HepG2 (cell line): ENCODE data around the gene BGN. TPM values are rescaled to one million over a fixed set of nuclear protein-coding genes. Genes with fewer than 3 reads are reported as not detected.

Experiments used
- ATAC-seq: fragments of 200-7000 bp; cut with Tn5 transposase; 3 replicates; pipeline ENCODE4 v1.9.1; 2020; ENCODE audit warnings: mild to moderate bottlenecking, moderate library complexity
- BruUV-seq: library from RNA; stranded (reverse); fragments of 400-500 nt; replicated peaks from 2 replicates; lab custom pipeline; 2021; lab: Mats Ljungman, UMichigan
- CTCF ChIA-PET: fragments of 300-600 bp; formaldehyde crosslinking; extraction: SDS; loops from one replicate; lab custom pipeline; 2021; ENCODE audit warnings: low total read pairs, inconsistent platforms, low intra/inter-chr PET ratio; lab: Yijun Ruan, JAX
- POLR2A ChIA-PET: fragments of 350-600 bp; sonication (Branson Sonifier 250); formaldehyde crosslinking; loops from one replicate; lab custom pipeline; 2020; ENCODE audit warnings: antibody characterized with exemption, inconsistent platforms; lab: Yijun Ruan, JAX
- DNase-seq: peaks from one replicate; pipeline ENCODE4 v3.0.0-alpha.2; 2015; ENCODE audit warnings: low spot score
- FAIRE-seq: peaks from 3 replicates; lab custom pipeline; 2011; peaks lifted over from hg19 to GRCh38; lab: Jason Lieb, UNC
- H2AFZ ChIP-seq: one replicate; pipeline ENCODE4 v1.6.1; 2011; ENCODE audit warnings: low read length, inconsistent platforms
- H3K27ac ChIP-seq: fragments of 300-600 bp; 3 replicates; pipeline ENCODE4 v1.8.0; 2011; ENCODE audit warnings: mixed run types, mild to moderate bottlenecking, mixed read lengths, low read length, inconsistent platforms; ENCODE audit not compliant: insufficient read depth; ENCODE audit errors: extremely low read length
- H3K27me3 ChIP-seq, 2 experiments: fragments of 200-600 bp in 1 of 2; 2 replicates in 1 of 2; 3 replicates in 1 of 2; pipeline versions ENCODE4 v1.6.0 to v1.8.0; 2011; ENCODE audit warnings: low read length in 2 of 2, mild to moderate bottlenecking in 2 of 2, moderate library complexity in 2 of 2, inconsistent platforms in 1 of 2; ENCODE audit not compliant: insufficient read depth in 2 of 2, control insufficient read depth in 1 of 2
- H3K36me3 ChIP-seq, 2 experiments: fragments of 200-600 bp in 1 of 2; replicated peaks in 1 of 2; 2 replicates in 1 of 2; 3 replicates in 1 of 2; pipeline versions ENCODE4 v1.5.1 to v1.8.0; 2011; ENCODE audit warnings: low read length in 2 of 2, inconsistent platforms in 1 of 2; ENCODE audit not compliant: insufficient read depth in 2 of 2, control insufficient read depth in 1 of 2
- H3K4me1 ChIP-seq: 2 replicates; pipeline ENCODE4 v1.5.1; 2012; ENCODE audit warnings: low read length, inconsistent platforms; ENCODE audit not compliant: insufficient read depth
- H3K4me2 ChIP-seq: 2 replicates; pipeline ENCODE4 v1.6.0; 2011; ENCODE audit warnings: low read depth, low read length, inconsistent platforms
- H3K4me3 ChIP-seq, 3 experiments: fragments of 200-600 bp in 1 of 3; sonication (generic), shearing (Covaris generic) in 1 of 3; replicated peaks in 1 of 3; 2 replicates each; pipeline ENCODE4 v1.5.1; 2011 to 2016; ENCODE audit warnings: low read length in 3 of 3, inconsistent platforms in 2 of 3, low read depth in 2 of 3, mild to moderate bottlenecking in 2 of 3, control low read depth in 1 of 3, mixed read lengths in 1 of 3; ENCODE audit not compliant: insufficient read depth in 1 of 3
- H3K79me2 ChIP-seq: one replicate; pipeline ENCODE4 v1.6.1; 2011; ENCODE audit warnings: low read length, inconsistent platforms; ENCODE audit not compliant: insufficient read depth
- H3K9ac ChIP-seq: 2 replicates; pipeline ENCODE4 v1.6.0; 2011; ENCODE audit warnings: mild to moderate bottlenecking, low read depth, low read length, inconsistent platforms; ENCODE audit not compliant: insufficient read depth
- H3K9me3 ChIP-seq: 2 replicates; pipeline ENCODE4 v1.5.1; 2012; ENCODE audit warnings: mild to moderate bottlenecking, low read length
- H4K20me1 ChIP-seq: 2 replicates; pipeline ENCODE4 v1.6.0; 2011; ENCODE audit warnings: inconsistent platforms, mild to moderate bottlenecking, low read length, moderate library complexity; ENCODE audit not compliant: insufficient read depth
- ADNP ChIP-seq: sonication (generic); formaldehyde crosslinking; IDR thresholded peaks from 2 replicates; pipeline ENCODE4 v1.4.0; 2020; ENCODE audit warnings: missing genetic modification reagents
- CBX2 ChIP-seq, 2 experiments: fragments of 200-600 bp in 1 of 2; sonication (generic); formaldehyde crosslinking in 1 of 2; IDR thresholded peaks; 2 replicates each; pipeline versions ENCODE4 v1.7.0 to v1.8.1; 2018 to 2022; ENCODE audit warnings: low read depth in 2 of 2, low read length in 1 of 2, mild to moderate bottlenecking in 1 of 2, missing genetic modification reagents in 1 of 2
- CENPX ChIP-seq: sonication (generic); formaldehyde crosslinking; IDR thresholded peaks from 2 replicates; pipeline ENCODE4 v1.9.0; 2021; ENCODE audit warnings: mild to moderate bottlenecking, missing genetic modification reagents, moderate library complexity
- KAT2B ChIP-seq: fragments of 150-350 bp; IDR thresholded peaks from 2 replicates; pipeline ENCODE4 v1.6.1; 2014; ENCODE audit warnings: low read depth, low read length, borderline replicate concordance
- NBN ChIP-seq: fragments of 450-650 bp; conservative IDR thresholded peaks from 2 replicates; pipeline ENCODE4 v1.6.1; 2017
- PBX3 ChIP-seq: sonication (generic); formaldehyde crosslinking; IDR thresholded peaks from 2 replicates; pipeline ENCODE4 v1.8.1; 2023; ENCODE audit warnings: missing genetic modification reagents, inconsistent platforms, borderline replicate concordance
- PCBP2 ChIP-seq: fragments of 200-400 bp; formaldehyde crosslinking; optimal IDR thresholded peaks from 2 replicates; pipeline ENCODE3; 2018; ENCODE audit warnings: low read length, low read depth; ENCODE audit not compliant: poor library complexity, severe bottlenecking
- SMARCC2 ChIP-seq: fragments of 450-650 bp; IDR thresholded peaks from 2 replicates; pipeline ENCODE4 v1.6.1; 2017; ENCODE audit warnings: antibody characterized with exemption, mild to moderate bottlenecking
- SNAPC2 ChIP-seq: sonication (generic); formaldehyde crosslinking; IDR thresholded peaks from 2 replicates; pipeline ENCODE4 v1.8.1; 2022; ENCODE audit warnings: mild to moderate bottlenecking, missing genetic modification reagents
- STAT6 ChIP-seq: sonication (generic); formaldehyde crosslinking; IDR thresholded peaks from 2 replicates; pipeline ENCODE4 v1.4.0; 2020; ENCODE audit warnings: missing genetic modification reagents, mild to moderate bottlenecking, borderline replicate concordance
- ZNF224 ChIP-seq: sonication (generic); formaldehyde crosslinking; IDR thresholded peaks from 2 replicates; pipeline ENCODE4 v1.5.0; 2020; ENCODE audit warnings: mild to moderate bottlenecking, missing genetic modification reagents
- ZNF589 ChIP-seq: sonication (generic); formaldehyde crosslinking; conservative IDR thresholded peaks from 2 replicates; pipeline ENCODE4 v1.8.0; 2022; ENCODE audit warnings: mild to moderate bottlenecking, moderate library complexity, missing genetic modification reagents
- WGBS: methylation state at CpG from one replicate; pipeline ENCODE4 v1.1.6; 2017; ENCODE audit warnings: low lambda C conversion rate; 5-methylcytosine and 5-hydroxymethylcytosine counted together
- in situ Hi-C: cut with HindIII; loops from 2 replicates; pipeline ENCODE4 v1.10.0; 2017; ENCODE audit warnings: low pct_unique_long_range_greater_than_20kb; ENCODE audit not compliant: extremely low pct_ligation_motif_present
- intact Hi-C: fragments of 100-400 bp; cut with micrococcal nuclease; formaldehyde crosslinking; loops from one replicate; pipeline ENCODE4 v1.10.0; 2022; ENCODE audit not compliant: unreplicated experiment
- polyA plus RNA-seq, 8 experiments: library from polyadenylated mRNA; depleted of rRNA in 3 of 8; stranded (reverse) in 7 of 8; unstranded in 1 of 8; fragments of >200 nt; fragmentation: Illumina TruSeq in 4 of 8; extraction: Trizol in 4 of 8; gene quantifications; 2 replicates each; pipeline versions ENCODE4 v1.2.1 to v1.2.3, GENCODE V29; 2011 to 2016; ENCODE audit warnings: low read depth in 4 of 8, missing spikeins in 1 of 8, mixed read lengths in 1 of 8; ENCODE audit not compliant: insufficient read depth in 1 of 8
- total RNA-seq, 5 experiments: library from RNA; depleted of rRNA; stranded (reverse); fragments of >200 nt; fragmentation: Illumina TruSeq; extraction: Trizol; gene quantifications; 2 replicates each; pipeline ENCODE4 v1.2.3, GENCODE V29; 2016; ENCODE audit warnings: low read depth in 1 of 5
- TF ChIP-seq, protein P1 (sequence below): sonication (generic); formaldehyde crosslinking; IDR thresholded peaks from 2 replicates; pipeline ENCODE4 v1.9.0; 2021; ENCODE audit warnings: missing genetic modification reagents, borderline replicate concordance
- TF ChIP-seq, protein P2 (sequence below): sonication (generic); formaldehyde crosslinking; IDR thresholded peaks from 2 replicates; pipeline ENCODE4 v1.4.0; 2020; ENCODE audit warnings: missing genetic modification reagents
- TF ChIP-seq, protein P3 (sequence below), 2 experiments: fragments of 450-650 bp in 1 of 2; sonication (generic) in 1 of 2; formaldehyde crosslinking; IDR thresholded peaks; 2 replicates each; pipeline versions ENCODE4 v1.5.0 to v1.8.0; 2020 to 2022; ENCODE audit warnings: mild to moderate bottlenecking in 1 of 2, missing genetic modification reagents in 1 of 2

Gene BGN
- total and polyA plus RNA-seq, 2 of the 13 experiments (the other 11 are each of a cell fraction or from before 2014, with no cell fraction given): 0.18 to 0.63 TPM

GRCh38 chrX:153475271-153475670 lies 19.5 kb upstream of the BGN start:
- Histone ChIP-seq H3K36me3 (no peaks in the 10 kb centered on the region), H3K27me3 (peaks cover 2 to 5% of the 10 kb centered on the region in 2 experiments; a peak in 2 of 5 replicates), H3K27ac (no peak overlapping the region), H2AFZ (no peak overlapping the region), H3K4me3 (no peak overlapping the region), H3K4me2 (no peak overlapping the region), H3K9me3 (no peaks in the 10 kb centered on the region), H3K4me1 (peaks cover 35% of the 10 kb centered on the region), H3K79me2 (no peaks in the 10 kb centered on the region), H3K9ac (no peak overlapping the region), H4K20me1 (no peaks in the 10 kb centered on the region)
- in situ Hi-C loops: no loop called here
- intact Hi-C loops: no loop called here
- DNase-seq (no peak), ATAC-seq (no peak), FAIRE-seq (no peak)
- ChIA-PET POLR2A (no interaction called here), CTCF (no interaction called here)
- no TSS peak for BruUV-seq
- 59% methylated on average over 7 of the region's 7 CpGs for WGBS
- TF ChIP-seq ZNF589 (no peak), STAT6 (CRISPR knock-in tag) (no peak), ZNF224 (CRISPR knock-in tag) (no peak), NBN (no peak), ADNP (CRISPR knock-in tag) (no peak), SMARCC2 (no peak), KAT2B (no peak), CBX2 (IDR thresholded peaks at IDR 0.05; ENCODE audit: low read depth, low read length) (no peak), CBX2 (CRISPR knock-in tag; IDR thresholded peaks at IDR 0.05; ENCODE audit: low read depth) (no peak), PBX3 (CRISPR knock-in tag) (no peak), SNAPC2 (CRISPR knock-in tag) (no peak), PCBP2 (no peak), CENPX (CRISPR knock-in tag) (no peak)
- TF ChIP-seq, protein P1, sequence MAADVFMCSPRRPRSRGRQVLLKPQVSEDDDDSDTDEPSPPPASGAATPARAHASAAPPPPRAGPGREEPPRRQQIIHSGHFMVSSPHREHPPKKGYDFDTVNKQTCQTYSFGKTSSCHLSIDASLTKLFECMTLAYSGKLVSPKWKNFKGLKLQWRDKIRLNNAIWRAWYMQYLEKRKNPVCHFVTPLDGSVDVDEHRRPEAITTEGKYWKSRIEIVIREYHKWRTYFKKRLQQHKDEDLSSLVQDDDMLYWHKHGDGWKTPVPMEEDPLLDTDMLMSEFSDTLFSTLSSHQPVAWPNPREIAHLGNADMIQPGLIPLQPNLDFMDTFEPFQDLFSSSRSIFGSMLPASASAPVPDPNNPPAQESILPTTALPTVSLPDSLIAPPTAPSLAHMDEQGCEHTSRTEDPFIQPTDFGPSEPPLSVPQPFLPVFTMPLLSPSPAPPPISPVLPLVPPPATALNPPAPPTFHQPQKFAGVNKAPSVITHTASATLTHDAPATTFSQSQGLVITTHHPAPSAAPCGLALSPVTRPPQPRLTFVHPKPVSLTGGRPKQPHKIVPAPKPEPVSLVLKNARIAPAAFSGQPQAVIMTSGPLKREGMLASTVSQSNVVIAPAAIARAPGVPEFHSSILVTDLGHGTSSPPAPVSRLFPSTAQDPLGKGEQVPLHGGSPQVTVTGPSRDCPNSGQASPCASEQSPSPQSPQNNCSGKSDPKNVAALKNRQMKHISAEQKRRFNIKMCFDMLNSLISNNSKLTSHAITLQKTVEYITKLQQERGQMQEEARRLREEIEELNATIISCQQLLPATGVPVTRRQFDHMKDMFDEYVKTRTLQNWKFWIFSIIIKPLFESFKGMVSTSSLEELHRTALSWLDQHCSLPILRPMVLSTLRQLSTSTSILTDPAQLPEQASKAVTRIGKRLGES: no peak
- TF ChIP-seq, protein P2, sequence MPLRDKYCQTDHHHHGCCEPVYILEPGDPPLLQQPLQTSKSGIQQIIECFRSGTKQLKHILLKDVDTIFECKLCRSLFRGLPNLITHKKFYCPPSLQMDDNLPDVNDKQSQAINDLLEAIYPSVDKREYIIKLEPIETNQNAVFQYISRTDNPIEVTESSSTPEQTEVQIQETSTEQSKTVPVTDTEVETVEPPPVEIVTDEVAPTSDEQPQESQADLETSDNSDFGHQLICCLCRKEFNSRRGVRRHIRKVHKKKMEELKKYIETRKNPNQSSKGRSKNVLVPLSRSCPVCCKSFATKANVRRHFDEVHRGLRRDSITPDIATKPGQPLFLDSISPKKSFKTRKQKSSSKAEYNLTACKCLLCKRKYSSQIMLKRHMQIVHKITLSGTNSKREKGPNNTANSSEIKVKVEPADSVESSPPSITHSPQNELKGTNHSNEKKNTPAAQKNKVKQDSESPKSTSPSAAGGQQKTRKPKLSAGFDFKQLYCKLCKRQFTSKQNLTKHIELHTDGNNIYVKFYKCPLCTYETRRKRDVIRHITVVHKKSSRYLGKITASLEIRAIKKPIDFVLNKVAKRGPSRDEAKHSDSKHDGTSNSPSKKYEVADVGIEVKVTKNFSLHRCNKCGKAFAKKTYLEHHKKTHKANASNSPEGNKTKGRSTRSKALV: no peak
- TF ChIP-seq, protein P3, sequence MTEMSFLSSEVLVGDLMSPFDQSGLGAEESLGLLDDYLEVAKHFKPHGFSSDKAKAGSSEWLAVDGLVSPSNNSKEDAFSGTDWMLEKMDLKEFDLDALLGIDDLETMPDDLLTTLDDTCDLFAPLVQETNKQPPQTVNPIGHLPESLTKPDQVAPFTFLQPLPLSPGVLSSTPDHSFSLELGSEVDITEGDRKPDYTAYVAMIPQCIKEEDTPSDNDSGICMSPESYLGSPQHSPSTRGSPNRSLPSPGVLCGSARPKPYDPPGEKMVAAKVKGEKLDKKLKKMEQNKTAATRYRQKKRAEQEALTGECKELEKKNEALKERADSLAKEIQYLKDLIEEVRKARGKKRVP (CRISPR knock-in tag; IDR thresholded peaks at IDR 0.05): no peak
